IMR-90 (cell line): Measurements from ENCODE around the gene SLC4A11. TPM values are rescaled to one million over a fixed set of nuclear protein-coding genes. Genes with fewer than 3 reads are reported as not detected.

Experiments used
- ATAC-seq: fragments of 200-7000 bp; cut with Tn5 transposase; 2 replicates; pipeline ENCODE4 v1.9.1; 2020; ENCODE audit warnings: low read depth, mild to moderate bottlenecking, moderate library complexity
- BruUV-seq: library from RNA; stranded (reverse); fragments of 400-500 nt; replicated peaks from 2 replicates; lab custom pipeline; 2021; lab: Mats Ljungman, UMichigan
- CTCF ChIA-PET: fragments of 300-600 bp; formaldehyde crosslinking; extraction: SDS; loops from one replicate; lab custom pipeline; 2021; ENCODE audit warnings: antibody characterized with exemption; lab: Yijun Ruan, JAX
- POLR2A ChIA-PET: fragments of 300-600 bp; sonication (Branson Sonifier 250); formaldehyde crosslinking; loops from one replicate; lab custom pipeline; 2022; ENCODE audit warnings: antibody characterized with exemption; ENCODE audit not compliant: unreplicated experiment; lab: Charles Lee
- DNase-seq: peaks from one replicate; pipeline ENCODE4 v3.0.0; 2013
- H2AFZ ChIP-seq: replicated peaks from 2 replicates; pipeline ENCODE3; 2013; ENCODE audit warnings: low read length, mild to moderate bottlenecking; ENCODE audit not compliant: poor library complexity
- H2AK5ac ChIP-seq: 2 replicates; pipeline ENCODE4 v1.6.1; 2013; ENCODE audit warnings: low read depth, low read length, inconsistent platforms
- H2AK9ac ChIP-seq: replicated peaks from 2 replicates; pipeline ENCODE3; 2013; ENCODE audit warnings: mild to moderate bottlenecking, low read depth, low read length, moderate library complexity; ENCODE audit not compliant: poor library complexity
- H2BK120ac ChIP-seq: 2 replicates; pipeline ENCODE4 v1.6.1; 2013; ENCODE audit warnings: low read depth, low read length, inconsistent platforms
- H2BK15ac ChIP-seq: 3 replicates; pipeline ENCODE4 v1.6.1; 2013; ENCODE audit warnings: low read depth, low read length, inconsistent platforms
- H2BK20ac ChIP-seq: 2 replicates; pipeline ENCODE4 v1.6.1; 2013; ENCODE audit warnings: low read depth, mild to moderate bottlenecking, inconsistent platforms, low read length, moderate library complexity
- H2BK5ac ChIP-seq: 2 replicates; pipeline ENCODE4 v1.6.1; 2013; ENCODE audit warnings: mild to moderate bottlenecking, low read depth, low read length, inconsistent platforms; ENCODE audit not compliant: poor library complexity, severe bottlenecking
- H3K14ac ChIP-seq: replicated peaks from 2 replicates; pipeline ENCODE4 v1.6.1; 2013; ENCODE audit warnings: low read depth, low read length, inconsistent platforms
- H3K18ac ChIP-seq: 2 replicates; pipeline ENCODE4 v1.6.1; 2013; ENCODE audit warnings: low read depth, low read length, control low read depth
- H3K23ac ChIP-seq: 2 replicates; pipeline ENCODE4 v1.6.1; 2013; ENCODE audit warnings: low read depth, low read length, inconsistent platforms
- H3K27ac ChIP-seq: 2 replicates; pipeline ENCODE4 v1.5.1; 2013; ENCODE audit warnings: mild to moderate bottlenecking, control low read depth, low read length; ENCODE audit not compliant: insufficient read depth
- H3K27me3 ChIP-seq: 2 replicates; pipeline ENCODE4 v1.6.1; 2013; ENCODE audit warnings: low read length; ENCODE audit not compliant: control insufficient read depth, insufficient read depth
- H3K36me3 ChIP-seq: 2 replicates; pipeline ENCODE4 v1.6.1; 2013; ENCODE audit warnings: low read length, mixed read lengths; ENCODE audit not compliant: control insufficient read depth, insufficient read depth
- H3K4ac ChIP-seq: 2 replicates; pipeline ENCODE4 v1.6.1; 2013; ENCODE audit warnings: low read depth, low read length, inconsistent platforms
- H3K4me1 ChIP-seq: 2 replicates; pipeline ENCODE4 v1.6.1; 2013; ENCODE audit warnings: low read length, mixed read lengths; ENCODE audit not compliant: control insufficient read depth, insufficient read depth
- H3K4me2 ChIP-seq: 2 replicates; pipeline ENCODE4 v1.6.1; 2013; ENCODE audit warnings: low read depth, mild to moderate bottlenecking, control low read depth, low read length, moderate library complexity
- H3K4me3 ChIP-seq: 2 replicates; pipeline ENCODE4 v1.5.1; 2013; ENCODE audit warnings: low read depth, mild to moderate bottlenecking, control low read depth, low read length, moderate library complexity; ENCODE audit not compliant: insufficient read depth
- H3K56ac ChIP-seq: 2 replicates; pipeline ENCODE4 v1.6.1; 2013; ENCODE audit warnings: low read length, inconsistent platforms; ENCODE audit not compliant: insufficient read depth; ENCODE audit errors: extremely low read depth
- H3K79me1 ChIP-seq, 2 experiments: 2 replicates each; pipeline ENCODE4 v1.6.1; 2013; ENCODE audit warnings: low read length in 2 of 2, inconsistent platforms in 1 of 2, low read depth in 1 of 2
- H3K9ac ChIP-seq: 2 replicates; pipeline ENCODE4 v1.6.1; 2013; ENCODE audit warnings: low read depth, low read length, control low read depth
- H3K9me1 ChIP-seq: 2 replicates; pipeline ENCODE4 v1.6.1; 2013; ENCODE audit warnings: low read length, inconsistent platforms; ENCODE audit not compliant: insufficient read depth
- H3K9me3 ChIP-seq: 2 replicates; pipeline ENCODE4 v1.6.1; 2013; ENCODE audit warnings: low read length; ENCODE audit not compliant: control insufficient read depth, insufficient read depth
- H4K20me1 ChIP-seq: 2 replicates; pipeline ENCODE4 v1.6.1; 2013; ENCODE audit warnings: low read length, inconsistent platforms; ENCODE audit not compliant: insufficient read depth
- H4K5ac ChIP-seq: 2 replicates; pipeline ENCODE4 v1.6.1; 2013; ENCODE audit warnings: mild to moderate bottlenecking, low read depth, low read length, control low read depth
- H4K8ac ChIP-seq, 2 experiments: 2 replicates each; pipeline ENCODE4 v1.6.1; 2013; ENCODE audit warnings: low read depth in 2 of 2, low read length in 2 of 2, control low read depth in 1 of 2, inconsistent platforms in 1 of 2
- H4K91ac ChIP-seq: 2 replicates; pipeline ENCODE4 v1.6.1; 2013; ENCODE audit warnings: low read depth, low read length, inconsistent platforms; ENCODE audit not compliant: insufficient read depth
- BHLHE40 ChIP-seq: fragments of 150-350 bp; IDR thresholded peaks from 2 replicates; pipeline ENCODE4 v1.6.1; 2016; ENCODE audit warnings: mild to moderate bottlenecking, low read depth, low read length
- CHD1 ChIP-seq: IDR thresholded peaks from 2 replicates; pipeline ENCODE4 v1.6.1; 2012; ENCODE audit warnings: low read depth, low read length, improper control_type of control experiment
- MAFK ChIP-seq: IDR thresholded peaks from 2 replicates; pipeline ENCODE4 v1.6.1; 2012; ENCODE audit warnings: low read depth, low read length, improper control_type of control experiment
- MXI1 ChIP-seq: IDR thresholded peaks from 2 replicates; pipeline ENCODE4 v1.6.1; 2012; ENCODE audit warnings: low read depth, mild to moderate bottlenecking, low read length, moderate library complexity, borderline replicate concordance
- RCOR1 ChIP-seq: IDR thresholded peaks from 2 replicates; pipeline ENCODE4 v1.6.1; 2012; ENCODE audit warnings: mild to moderate bottlenecking, low read length, improper control_type of control experiment; ENCODE audit not compliant: insufficient replicate concordance
- WGBS, 2 experiments: methylation state at CpG; one replicate each; pipeline versions ENCODE4 v1.1.5 to v1.1.7; 2013; ENCODE audit warnings: missing lambda C conversion rate in 2 of 2; ENCODE audit not compliant: insufficient read length in 1 of 2; ENCODE audit errors: extremely low coverage in 2 of 2; 5-methylcytosine and 5-hydroxymethylcytosine counted together
- dilution Hi-C: fragments of 300-500 bp; cut with HindIII; formaldehyde crosslinking; loops from one replicate; pipeline ENCODE4 v1.14.3; 2018; ENCODE audit warnings: low sequenced_read_pairs; ENCODE audit not compliant: unreplicated experiment
- in situ Hi-C: fragments of 300-500 bp; cut with MboI; formaldehyde crosslinking; loops from 3 replicates; pipeline ENCODE4 v1.14.3; 2019; ENCODE audit warnings: low sequenced_read_pairs, inconsistent platforms, mixed read lengths
- intact Hi-C: fragments of 100-400 bp; cut with micrococcal nuclease; formaldehyde crosslinking; loops from 2 replicates; pipeline ENCODE4 v1.10.0; 2022
- polyA plus RNA-seq, 3 experiments: library from polyadenylated mRNA; depleted of rRNA; stranded (reverse); fragments of >200 nt; gene quantifications; 2 replicates each; pipeline ENCODE4 v1.2.3, GENCODE V29; 2012; ENCODE audit warnings: low replicate concordance in 1 of 3
- total RNA-seq: library from RNA; depleted of rRNA; stranded (reverse); fragments of >200 nt; gene quantifications from 2 replicates; pipeline ENCODE4 v1.2.3, GENCODE V29; 2012
- TF ChIP-seq, protein P1 (sequence below): fragments of 150-350 bp; IDR thresholded peaks from 2 replicates; pipeline ENCODE4 v1.6.1; 2017; ENCODE audit warnings: mild to moderate bottlenecking, antibody characterized with exemption, low read length, low read depth

Gene SLC4A11
- total and polyA plus RNA-seq, 2 of the 4 experiments (the other 2 are of a cell fraction), result 0.36 to 0.79 TPM

DNA sequence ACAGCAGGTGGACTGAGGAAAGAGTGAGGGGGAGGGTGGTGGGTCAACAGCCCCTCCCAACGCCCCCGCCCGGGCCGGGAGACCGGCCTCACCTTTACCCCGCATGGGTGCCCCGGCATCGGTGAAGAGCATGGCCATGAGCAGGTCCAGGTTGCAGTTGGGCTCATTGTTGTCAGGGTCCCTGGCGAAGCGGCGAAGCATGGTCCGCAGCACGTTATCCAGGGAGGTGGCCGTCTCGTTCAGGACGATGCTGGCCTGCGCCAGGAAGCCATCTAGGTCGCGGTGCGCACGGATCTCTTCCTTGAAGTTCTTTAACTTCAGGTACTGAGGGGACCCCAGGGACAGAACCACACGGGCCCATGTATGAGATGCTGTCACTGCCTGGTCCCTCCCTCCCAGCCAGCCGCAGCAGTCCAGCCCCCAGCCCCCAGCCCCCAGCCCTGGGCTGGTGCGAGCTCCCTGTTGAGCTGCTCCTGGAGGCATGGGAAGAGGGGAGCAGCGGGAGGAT, 4.9 kb downstream of the SLC4A11 start:
- H2BK15ac ChIP-seq, result no peak overlapping the region
- H4K20me1 ChIP-seq, result peaks cover 4% of the 10 kb centered on the region; the same call in 1 of the 2 replicates
- TF ChIP-seq MAFK (no peak), MXI1 (no peak), CHD1 (no peak), BHLHE40 (no peak), RCOR1 (no peak)
- TF ChIP-seq, protein P1, sequence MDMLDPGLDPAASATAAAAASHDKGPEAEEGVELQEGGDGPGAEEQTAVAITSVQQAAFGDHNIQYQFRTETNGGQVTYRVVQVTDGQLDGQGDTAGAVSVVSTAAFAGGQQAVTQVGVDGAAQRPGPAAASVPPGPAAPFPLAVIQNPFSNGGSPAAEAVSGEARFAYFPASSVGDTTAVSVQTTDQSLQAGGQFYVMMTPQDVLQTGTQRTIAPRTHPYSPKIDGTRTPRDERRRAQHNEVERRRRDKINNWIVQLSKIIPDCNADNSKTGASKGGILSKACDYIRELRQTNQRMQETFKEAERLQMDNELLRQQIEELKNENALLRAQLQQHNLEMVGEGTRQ, result no peak
- H3K9me1 ChIP-seq, result no peaks in the 10 kb centered on the region
- H3K4me2 ChIP-seq, result no peak overlapping the region
- H3K23ac ChIP-seq, result no peak overlapping the region
- ChIA-PET POLR2A (no interaction called here), CTCF (no interaction called here)
- ATAC-seq (no peak), DNase-seq (no peak)
- H4K8ac ChIP-seq, result no peak overlapping the region
- H3K4me3 ChIP-seq, result no peak overlapping the region
- H3K4me1 ChIP-seq, result no peaks in the 10 kb centered on the region
- no peak overlapping the region for H2BK20ac ChIP-seq
- dilution Hi-C loops, result no loop called here
- H3K79me1 ChIP-seq, result no peaks in the 10 kb centered on the region
- H2AFZ ChIP-seq, result no peak overlapping the region
- in situ Hi-C loops, result no loop called here
- no peak overlapping the region for H2AK5ac ChIP-seq
- H3K27me3 ChIP-seq, result peaks cover 32% of the 10 kb centered on the region
- no peak overlapping the region for H2AK9ac ChIP-seq
- H4K5ac ChIP-seq, result no peak overlapping the region
- H3K14ac ChIP-seq, result no peak overlapping the region
- no peaks in the 10 kb centered on the region for H3K36me3 ChIP-seq
- no peak overlapping the region for H3K27ac ChIP-seq
- no peak overlapping the region for H3K4ac ChIP-seq
- no peak overlapping the region for H2BK5ac ChIP-seq
- H2BK120ac ChIP-seq, result no peak overlapping the region
- BruUV-seq, result no TSS peak
- H3K18ac ChIP-seq, result no peak overlapping the region
- WGBS, 2 experiments, result 90% methylated on average over 8 of the region's 25 CpGs; no CpG with 5 or more reads in 1 of the 2 experiments
- no peak overlapping the region for H3K9ac ChIP-seq
- intact Hi-C loops, result no loop called here
- no peak overlapping the region for H3K56ac ChIP-seq
- no peaks in the 10 kb centered on the region for H3K9me3 ChIP-seq
- no peak overlapping the region for H4K91ac ChIP-seq
